Ovary (tissue), 9 donors: ENCODE measurements around the gene ABCB1. TPM values are rescaled to one million over a fixed set of nuclear protein-coding genes. Genes with fewer than 3 reads are reported as not detected.

Experiments
- DNase-seq, 5 donors: peaks; one replicate each; pipeline ENCODE4 v3.0.0-alpha.2; 2019 to 2020
- H3K27ac ChIP-seq, 2 donors: fragments of 200-600 bp; one replicate each; pipeline versions ENCODE4 v1.5.1 to v1.8.0; 2019 to 2022
- H3K27me3 ChIP-seq: fragments of 200-600 bp; one replicate; pipeline ENCODE4 v1.8.0; 2022
- H3K36me3 ChIP-seq: fragments of 200-600 bp; sonication (generic); one replicate; pipeline ENCODE4 v1.5.1; 2019
- H3K4me1 ChIP-seq: one replicate; pipeline ENCODE4 v1.8.1; 2013; ENCODE audit warnings: mild to moderate bottlenecking, moderate library complexity; ENCODE audit not compliant: insufficient read depth
- H3K4me3 ChIP-seq: fragments of 200-600 bp; sonication (generic); one replicate; pipeline ENCODE4 v1.5.1; 2017
- H3K9me3 ChIP-seq, 2 donors: fragments of 200-600 bp in 1 of 2; sonication (generic) in 1 of 2; one replicate each; pipeline versions ENCODE4 v1.5.1 to v1.8.1; 2013 to 2019; ENCODE audit warnings: mild to moderate bottlenecking in 1 of 2, moderate library complexity in 1 of 2
- EP300 ChIP-seq: sonication (generic); formaldehyde crosslinking; IDR thresholded peaks from one replicate; pipeline ENCODE4 v1.6.1; 2017; ENCODE audit warnings: antibody characterized with exemption
- POLR2A ChIP-seq: fragments of 450-650 bp; IDR thresholded peaks from one replicate; pipeline ENCODE4 v1.6.1; 2017; ENCODE audit warnings: antibody characterized with exemption, mild to moderate bottlenecking, moderate library complexity
- WGBS, 3 donors: extraction: QIAGEN DNeasy Blood & Tissue Kit in 1 of 3; methylation state at CpG; one replicate each; pipeline versions ENCODE4 v1.1.5 to v1.1.7; 2013 to 2017; 5-methylcytosine and 5-hydroxymethylcytosine counted together
- intact Hi-C, 4 donors: fragments of 100-400 bp; cut with DNase I; formaldehyde crosslinking; loops; one replicate each; pipeline versions ENCODE4 v1.11.0 to v1.15.1; 2022 to 2023
- polyA plus RNA-seq, 2 donors: library from polyadenylated mRNA; stranded (reverse); fragments of 200-250 nt in 1 of 2; fragments of 350-450 nt in 1 of 2; fragmentation: Illumina TruSeq in 1 of 2; extraction: RNeasy Lipid Tissue Mini Kit (QIAGEN cat#74804) in 1 of 2; gene quantifications; one replicate each; pipeline ENCODE4 v1.2.3, GENCODE V29; 2013 to 2014
- total RNA-seq, 7 donors: library from RNA; depleted of rRNA in 2 of 7; stranded (reverse); fragments of >200 nt in 2 of 7; fragmentation: NEBNext Ultra II Directional in 3 of 7; extraction: Animal tissue kit (Norgen Biotek cat#: 25700) in 3 of 7; gene quantifications; one replicate each; pipeline versions ENCODE4 v1.1.0 to v1.2.4, GENCODE V29; 2016 to 2023
- TF ChIP-seq, protein P1 (sequence below), 3 donors: fragments of 450-650 bp in 2 of 3; fragments of 200-600 bp in 1 of 3; IDR thresholded peaks; one replicate each; pipeline versions ENCODE4 v1.5.1 to v1.8.0; 2016 to 2022; ENCODE audit warnings: antibody characterized with exemption in 3 of 3, mild to moderate bottlenecking in 1 of 3
- donor health status: DM: no; HTN: no; CAD: no; lungs with moderate emphysema.
- donor health status: DM: no; HTN: no; CAD: no.
- donor health status: Bipolar disorder and iron deficiency.
- donor health status: DM: yes; HTN: yes; CAD: no.
- donor health status: DM: no; HTN: no; CAD: no.
- donor health status: DM: yes; HTN: yes; CAD: no.

ABCB1 gene
- total and polyA plus RNA-seq, 9 donors, result 3.4 to 22.8 (median 8.1) TPM

DNA sequence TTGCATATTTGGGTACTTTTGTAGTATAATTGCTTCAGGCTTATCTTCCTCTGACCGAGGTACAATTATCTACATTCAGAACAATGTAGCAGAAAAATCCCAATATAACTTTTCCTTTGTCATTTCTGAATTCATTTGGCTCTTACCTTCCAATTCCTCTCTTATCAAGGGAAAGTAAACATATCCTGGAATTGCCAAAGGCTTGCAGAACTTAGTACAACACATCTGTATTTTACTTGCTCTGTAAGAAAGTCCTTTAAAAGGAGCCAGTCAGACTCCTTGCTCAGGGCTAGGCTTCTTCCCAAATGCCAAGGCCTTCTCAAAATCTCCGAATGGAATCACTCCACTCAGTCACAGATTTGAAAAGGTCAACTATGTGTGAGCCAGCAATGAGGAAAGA lies 81.9 kb downstream of the ABCB1 start:
- Histone ChIP-seq H3K4me3 (no peak overlapping the region), H3K9me3 (no peaks in the 10 kb centered on the region), H3K27me3 (no peaks in the 10 kb centered on the region), H3K4me1 (no peaks in the 10 kb centered on the region), H3K36me3 (no peaks in the 10 kb centered on the region), H3K27ac (no peak overlapping the region)
- 14 to 20% (median 14%) methylated on average over 2 of the region's 2 CpGs for WGBS, 3 donors
- no peak for DNase-seq
- TF ChIP-seq EP300 (no peak), POLR2A (no peak)
- TF ChIP-seq, protein P1, sequence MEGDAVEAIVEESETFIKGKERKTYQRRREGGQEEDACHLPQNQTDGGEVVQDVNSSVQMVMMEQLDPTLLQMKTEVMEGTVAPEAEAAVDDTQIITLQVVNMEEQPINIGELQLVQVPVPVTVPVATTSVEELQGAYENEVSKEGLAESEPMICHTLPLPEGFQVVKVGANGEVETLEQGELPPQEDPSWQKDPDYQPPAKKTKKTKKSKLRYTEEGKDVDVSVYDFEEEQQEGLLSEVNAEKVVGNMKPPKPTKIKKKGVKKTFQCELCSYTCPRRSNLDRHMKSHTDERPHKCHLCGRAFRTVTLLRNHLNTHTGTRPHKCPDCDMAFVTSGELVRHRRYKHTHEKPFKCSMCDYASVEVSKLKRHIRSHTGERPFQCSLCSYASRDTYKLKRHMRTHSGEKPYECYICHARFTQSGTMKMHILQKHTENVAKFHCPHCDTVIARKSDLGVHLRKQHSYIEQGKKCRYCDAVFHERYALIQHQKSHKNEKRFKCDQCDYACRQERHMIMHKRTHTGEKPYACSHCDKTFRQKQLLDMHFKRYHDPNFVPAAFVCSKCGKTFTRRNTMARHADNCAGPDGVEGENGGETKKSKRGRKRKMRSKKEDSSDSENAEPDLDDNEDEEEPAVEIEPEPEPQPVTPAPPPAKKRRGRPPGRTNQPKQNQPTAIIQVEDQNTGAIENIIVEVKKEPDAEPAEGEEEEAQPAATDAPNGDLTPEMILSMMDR (IDR thresholded peaks at IDR 0.05), result no peak
- intact Hi-C loops, result loop anchor here in 1 of 4 donors (5.0 kb wide), 1 partner anchor 364 kb away; no protein-coding TSS in a partner anchor

DNA sequence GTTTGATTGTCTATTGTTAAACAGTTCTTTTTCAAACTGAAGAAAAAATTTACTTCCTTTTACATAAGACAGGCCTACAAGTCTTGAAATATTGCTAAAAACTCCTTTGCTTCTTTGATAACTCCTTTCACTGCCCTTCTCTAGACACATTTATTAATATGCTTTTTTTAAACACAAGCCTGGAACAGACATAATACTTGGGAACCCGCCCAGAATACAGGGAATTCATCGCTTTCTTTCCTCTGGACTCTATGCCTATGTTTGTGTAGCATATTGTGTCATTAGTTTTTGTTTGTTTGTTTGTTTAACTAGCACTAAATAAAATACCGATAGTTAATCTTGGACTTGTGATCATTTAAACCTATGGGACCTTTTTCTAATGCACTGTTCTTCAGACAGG lies 82.8 kb downstream of the ABCB1 start:
- 28 to 34% (median 33%) methylated on average over 3 of the region's 3 CpGs for WGBS, 3 donors
- Histone ChIP-seq H3K9me3 (no peaks in the 10 kb centered on the region), H3K27ac (no peak overlapping the region), H3K4me1 (no peaks in the 10 kb centered on the region), H3K36me3 (no peaks in the 10 kb centered on the region), H3K4me3 (no peak overlapping the region), H3K27me3 (no peaks in the 10 kb centered on the region)
- intact Hi-C loops, result loop anchor here in 1 of 4 donors (5.0 kb wide), 1 partner anchor 364 kb away; no protein-coding TSS in a partner anchor
- TF ChIP-seq POLR2A, result no peak
- TF ChIP-seq, protein P1 (IDR thresholded peaks at IDR 0.05), result no peak
- TF ChIP-seq EP300, result no peak
- no peak for DNase-seq

DNA sequence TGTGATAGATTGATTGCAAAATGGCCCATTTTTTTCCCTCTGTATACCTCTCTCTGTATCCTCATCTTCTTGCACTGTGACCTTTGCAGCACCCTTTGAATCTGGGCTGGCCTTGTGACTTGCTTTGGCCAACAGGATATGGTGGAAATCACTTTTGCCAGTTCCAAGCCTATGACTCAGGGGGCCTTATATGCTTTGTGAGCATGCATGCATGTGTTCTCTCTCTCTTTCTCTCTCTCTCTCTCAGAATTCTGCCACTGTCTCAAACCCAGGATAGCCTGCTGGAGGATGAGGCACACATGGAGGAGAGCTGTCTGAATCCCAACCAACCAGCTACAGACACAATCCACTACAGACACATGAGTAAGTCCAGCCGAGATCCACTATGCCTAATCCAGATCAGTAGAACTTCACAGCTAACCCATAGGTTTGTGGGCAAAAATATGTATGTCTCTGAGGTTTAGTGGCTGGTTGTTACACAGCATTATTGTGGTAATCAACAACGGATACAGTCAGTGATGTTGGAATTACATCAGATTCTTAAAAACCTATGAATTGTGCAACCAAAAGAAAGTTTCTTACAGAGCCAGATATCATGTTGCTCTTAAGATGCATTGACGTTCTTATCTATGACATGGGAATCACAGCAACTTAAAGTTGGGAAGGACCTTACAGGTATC lies 83.4 kb downstream of the ABCB1 start:
- intact Hi-C loops, result loop anchor here in 1 of 4 donors (5.0 kb wide), 1 partner anchor 365 kb away; no protein-coding TSS in a partner anchor
- Histone ChIP-seq H3K36me3 (no peaks in the 10 kb centered on the region), H3K9me3 (no peaks in the 10 kb centered on the region), H3K27ac (no peak overlapping the region), H3K4me3 (no peak overlapping the region), H3K27me3 (no peaks in the 10 kb centered on the region), H3K4me1 (no peaks in the 10 kb centered on the region)
- no peak for DNase-seq
- TF ChIP-seq EP300 (no peak), POLR2A (no peak)
- TF ChIP-seq, protein P1 (IDR thresholded peaks at IDR 0.05), result no peak
- WGBS, 3 donors, result 46 to 52% (median 50%) methylated on average over 3 of the region's 3 CpGs

DNA sequence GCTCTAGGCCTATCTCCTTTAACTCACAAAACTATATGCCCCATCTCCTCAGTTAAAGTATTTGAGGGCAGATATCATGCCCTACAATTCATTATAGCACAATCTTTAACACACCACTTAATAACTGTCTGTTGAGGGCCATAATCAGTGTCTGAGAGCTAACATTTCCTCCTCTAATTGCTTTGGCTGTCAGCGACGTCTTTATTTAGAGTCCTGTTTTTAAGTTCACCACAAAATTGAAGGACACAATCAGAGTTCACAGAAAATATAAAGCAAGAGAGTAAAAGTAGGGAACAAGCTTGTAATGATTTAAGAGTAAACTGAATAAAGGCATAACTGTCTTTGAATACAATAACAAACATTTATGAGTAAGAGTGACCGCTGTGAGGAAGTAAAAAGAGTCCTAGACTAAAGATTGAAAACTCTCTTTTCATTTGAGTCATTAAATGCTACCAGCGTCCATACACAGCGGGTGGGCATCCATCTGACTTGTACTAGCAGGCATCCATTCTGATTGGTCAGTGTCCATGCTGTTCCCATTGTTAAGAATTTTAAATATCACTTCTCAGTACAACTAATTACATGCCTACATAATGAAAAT lies 86.8 kb downstream of the ABCB1 start:
- Histone ChIP-seq H3K9me3 (no peaks in the 10 kb centered on the region), H3K36me3 (no peaks in the 10 kb centered on the region), H3K27ac (no peak overlapping the region), H3K27me3 (no peaks in the 10 kb centered on the region), H3K4me3 (no peak overlapping the region), H3K4me1 (no peaks in the 10 kb centered on the region)
- TF ChIP-seq, protein P1 (IDR thresholded peaks at IDR 0.05), result no peak
- TF ChIP-seq POLR2A (no peak), EP300 (no peak)
- no peak for DNase-seq
- intact Hi-C loops, result no loop called here
- 64 to 75% (median 64%) methylated on average over 5 of the region's 5 CpGs for WGBS, 3 donors
